A549 (cell line): Measurements from ENCODE around the gene TECR.

Experiments used
- CEBPB ChIP-seq, 2 experiments: fragments of >200 bp in 1 of 2; sonication (Bioruptor Twin) in 1 of 2; formaldehyde crosslinking in 1 of 2; IDR thresholded peaks; 2 replicates each; pipeline ENCODE4 v1.6.1; 2012 to 2016
- CTCF ChIP-seq: fragments of >200 bp; sonication (Bioruptor Twin); formaldehyde crosslinking; IDR thresholded peaks from 3 replicates; pipeline ENCODE4 v1.5.1; 2016
- GATA3 ChIP-seq: IDR thresholded peaks from 2 replicates; pipeline ENCODE4 v1.6.1; 2012; ENCODE audit warnings: borderline replicate concordance
- HMGXB4 ChIP-seq: fragments of 250-450 bp; sonication (Bioruptor Pico); IDR thresholded peaks from 2 replicates; pipeline ENCODE4 v1.5.0; 2021; ENCODE audit warnings: mild to moderate bottlenecking, moderate library complexity, borderline replicate concordance
- MAX ChIP-seq: IDR thresholded peaks from 2 replicates; pipeline ENCODE4 v1.6.1; 2012
- MAZ ChIP-seq: fragments of 150-350 bp; IDR thresholded peaks from 2 replicates; pipeline ENCODE4 v1.6.1; 2014; ENCODE audit warnings: antibody characterized with exemption, low read depth, low read length, borderline replicate concordance
- POLR2A ChIP-seq: IDR thresholded peaks from 2 replicates; pipeline ENCODE4 v1.6.1; 2012; ENCODE audit warnings: mild to moderate bottlenecking, low read length
- POLR2AphosphoS2 ChIP-seq: conservative IDR thresholded peaks from 2 replicates; pipeline ENCODE4 v1.6.1; 2012; ENCODE audit warnings: low read length, improper control_type of control experiment, inconsistent platforms
- RAD21 ChIP-seq, 2 experiments: fragments of >200 bp in 1 of 2; sonication (Bioruptor Twin) in 1 of 2; formaldehyde crosslinking in 1 of 2; IDR thresholded peaks in 1 of 2; conservative IDR thresholded peaks in 1 of 2; 2 replicates in 1 of 2; 3 replicates in 1 of 2; pipeline ENCODE4 v1.6.1; 2012 to 2018; ENCODE audit warnings: inconsistent platforms in 1 of 2
- SMC3 ChIP-seq: fragments of >200 bp; sonication (Bioruptor Twin); formaldehyde crosslinking; IDR thresholded peaks from 3 replicates; pipeline ENCODE4 v1.6.1; 2018; ENCODE audit warnings: inconsistent platforms
- TF ChIP-seq, protein P1 (sequence below): fragments of >200 bp; sonication (Bioruptor Twin); formaldehyde crosslinking; IDR thresholded peaks from 2 replicates; pipeline ENCODE4 v1.6.1; 2016

- TF ChIP-seq, protein P1, sequence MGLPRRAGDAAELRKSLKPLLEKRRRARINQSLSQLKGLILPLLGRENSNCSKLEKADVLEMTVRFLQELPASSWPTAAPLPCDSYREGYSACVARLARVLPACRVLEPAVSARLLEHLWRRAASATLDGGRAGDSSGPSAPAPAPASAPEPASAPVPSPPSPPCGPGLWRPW, result no peak
- TF ChIP-seq CTCF (no peak), SMC3 (no peak), HMGXB4 (CRISPR knock-in tag) (no peak), POLR2A (no peak), CEBPB (IDR thresholded peaks at IDR 0.05) (no peak), RAD21 (conservative IDR thresholded peaks at IDR 0.05 in 1 of 2, IDR thresholded peaks at IDR 0.05 in 1 of 2) (no peak), MAZ (no peak), MAX (no peak), GATA3 (no peak), POLR2AphosphoS2 (no peak)
These were observed 13.3 kb upstream of the TECR start for GRCh38 chr19:14516048-14516534.
